ENCODE results near the gene CELF1.

Gene CELF1

GRCh38 chr11:47438721-47439120 lies 114.2 kb downstream of the CELF1 start:
- DNase-seq (ENCODE audit: low spot score): no peak
- in situ Hi-C loops (cut with MboI; ENCODE audit: low sequenced_read_pairs, unreplicated experiment): no loop called here
- TF ChIP-seq, protein P1, sequence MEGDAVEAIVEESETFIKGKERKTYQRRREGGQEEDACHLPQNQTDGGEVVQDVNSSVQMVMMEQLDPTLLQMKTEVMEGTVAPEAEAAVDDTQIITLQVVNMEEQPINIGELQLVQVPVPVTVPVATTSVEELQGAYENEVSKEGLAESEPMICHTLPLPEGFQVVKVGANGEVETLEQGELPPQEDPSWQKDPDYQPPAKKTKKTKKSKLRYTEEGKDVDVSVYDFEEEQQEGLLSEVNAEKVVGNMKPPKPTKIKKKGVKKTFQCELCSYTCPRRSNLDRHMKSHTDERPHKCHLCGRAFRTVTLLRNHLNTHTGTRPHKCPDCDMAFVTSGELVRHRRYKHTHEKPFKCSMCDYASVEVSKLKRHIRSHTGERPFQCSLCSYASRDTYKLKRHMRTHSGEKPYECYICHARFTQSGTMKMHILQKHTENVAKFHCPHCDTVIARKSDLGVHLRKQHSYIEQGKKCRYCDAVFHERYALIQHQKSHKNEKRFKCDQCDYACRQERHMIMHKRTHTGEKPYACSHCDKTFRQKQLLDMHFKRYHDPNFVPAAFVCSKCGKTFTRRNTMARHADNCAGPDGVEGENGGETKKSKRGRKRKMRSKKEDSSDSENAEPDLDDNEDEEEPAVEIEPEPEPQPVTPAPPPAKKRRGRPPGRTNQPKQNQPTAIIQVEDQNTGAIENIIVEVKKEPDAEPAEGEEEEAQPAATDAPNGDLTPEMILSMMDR (IDR thresholded peaks at IDR 0.05; ENCODE audit: borderline replicate concordance, control extremely low read depth, extremely low read depth, insufficient read depth, missing control alignments): no peak

GRCh38 chr11:47437746-47438418 lies 115.0 kb downstream of the CELF1 start:
- in situ Hi-C loops (cut with MboI; ENCODE audit: low sequenced_read_pairs, unreplicated experiment): no loop called here
- TF ChIP-seq, protein P1 (IDR thresholded peaks at IDR 0.05; ENCODE audit: borderline replicate concordance, control extremely low read depth, extremely low read depth, insufficient read depth, missing control alignments): no peak
- DNase-seq (ENCODE audit: low spot score): no peak

DNA sequence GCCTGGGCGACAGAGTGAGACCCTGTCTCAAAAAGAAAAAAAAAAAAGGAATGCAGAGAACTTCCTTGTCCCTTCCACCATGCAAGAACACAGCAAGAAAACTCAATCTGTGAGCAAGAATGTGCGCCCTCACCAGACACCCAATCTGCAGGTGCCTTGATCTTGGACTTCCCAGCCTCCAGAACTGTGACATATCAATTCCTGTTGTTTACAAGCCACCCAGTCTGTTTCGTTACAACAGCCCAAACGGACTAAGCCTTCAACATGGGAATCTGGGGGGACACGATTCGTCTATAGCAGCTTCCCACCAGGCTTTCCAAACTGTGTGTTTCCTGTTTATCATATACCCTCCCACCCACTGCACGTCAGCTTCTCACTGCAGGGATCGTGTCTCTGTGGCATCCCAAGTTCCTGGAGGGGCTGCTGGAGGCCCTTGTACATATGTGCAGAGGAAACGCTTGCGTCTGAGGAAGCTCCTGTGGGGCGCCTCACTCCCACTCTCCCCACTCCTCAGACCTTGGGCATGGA lies 115.7 kb downstream of the CELF1 start:
- DNase-seq (ENCODE audit: low spot score): no peak
- TF ChIP-seq, protein P1 (IDR thresholded peaks at IDR 0.05; ENCODE audit: borderline replicate concordance, control extremely low read depth, extremely low read depth, insufficient read depth, missing control alignments): no peak
- in situ Hi-C loops (cut with MboI; ENCODE audit: low sequenced_read_pairs, unreplicated experiment): no loop called here

GRCh38 chr11:47436726-47437125 lies 116.2 kb downstream of the CELF1 start:
- TF ChIP-seq, protein P1 (IDR thresholded peaks at IDR 0.05; ENCODE audit: borderline replicate concordance, control extremely low read depth, extremely low read depth, insufficient read depth, missing control alignments): no peak
- in situ Hi-C loops (cut with MboI; ENCODE audit: low sequenced_read_pairs, unreplicated experiment): no loop called here

GRCh38 chr11:47435687-47436086 lies 117.2 kb downstream of the CELF1 start:
- in situ Hi-C loops (cut with MboI; ENCODE audit: low sequenced_read_pairs, unreplicated experiment): no loop called here
- TF ChIP-seq, protein P1 (IDR thresholded peaks at IDR 0.05; ENCODE audit: borderline replicate concordance, control extremely low read depth, extremely low read depth, insufficient read depth, missing control alignments): no peak

More at GRCh38 chr11:47436726-47437125, 116.2 kb downstream of the CELF1 start:
- DNase-seq (ENCODE audit: low spot score): no peak

GRCh38 chr11:47434011-47434786 lies 118.7 kb downstream of the CELF1 start:
- in situ Hi-C loops (cut with MboI; ENCODE audit: low sequenced_read_pairs, unreplicated experiment): no loop called here
- TF ChIP-seq, protein P1 (IDR thresholded peaks at IDR 0.05; ENCODE audit: borderline replicate concordance, control extremely low read depth, extremely low read depth, insufficient read depth, missing control alignments): no peak
- no peak for DNase-seq (ENCODE audit: low spot score)

More at GRCh38 chr11:47435687-47436086, 117.2 kb downstream of the CELF1 start:
- no peak for DNase-seq (ENCODE audit: low spot score)

Measured in GM13976 (cell line).